GM18858 (cell line): ENCODE data around the gene SCD.
A peak's percentile ranks its signal among the peaks of the same experiment; 100 is the strongest.

Source experiments
- ATAC-seq: cut with Tn5 transposase; IDR thresholded peaks from one replicate; pipeline ENCODE4 v1.9.1; 2021; ENCODE audit not compliant: unreplicated experiment

Gene SCD

GRCh38 chr10:100340948-100341847, 5.8 kb upstream of the SCD start:
- no peak for ATAC-seq

- ATAC-seq, result no peak
Measured at GRCh38 chr10:100341953-100342626, 4.9 kb upstream of the SCD start.

- ATAC-seq, result no peak
Measured at GRCh38 chr10:100342627-100342972, 4.4 kb upstream of the SCD start.

- ATAC-seq, result no peak
Measured at GRCh38 chr10:100344241-100344788, 2.7 kb upstream of the SCD start.

GRCh38 chr10:100345570-100346330, 1.3 kb upstream of the SCD start:
- no peak for ATAC-seq

GRCh38 chr10:100346351-100346764, 675 bp upstream of the SCD start:
- peak; percentile 33 for ATAC-seq

GRCh38 chr10:100347568-100348195, 649 bp downstream of the SCD start:
- ATAC-seq, result no peak

- ATAC-seq, result no peak
Measured at GRCh38 chr10:100348389-100348927, 1.4 kb downstream of the SCD start.

- ATAC-seq, result no peak
Measured at GRCh38 chr10:100349087-100349486, 2.1 kb downstream of the SCD start.

GRCh38 chr10:100349672-100350071, 2.6 kb downstream of the SCD start:
- no peak for ATAC-seq

GRCh38 chr10:100350914-100351485, 4.0 kb downstream of the SCD start:
- ATAC-seq, result no peak

GRCh38 chr10:100353770-100354485, 6.9 kb downstream of the SCD start:
- ATAC-seq, result no peak

- no peak for ATAC-seq
Measured at GRCh38 chr10:100355086-100355485, 8.1 kb downstream of the SCD start.

GRCh38 chr10:100356067-100357017, 9.3 kb downstream of the SCD start:
- no peak for ATAC-seq

- ATAC-seq, result no peak
Measured at GRCh38 chr10:100357059-100357858, 10.2 kb downstream of the SCD start.

GRCh38 chr10:100359030-100359432, 12.0 kb downstream of the SCD start:
- ATAC-seq, result no peak

- no peak for ATAC-seq
Measured at GRCh38 chr10:100359529-100360150, 12.6 kb downstream of the SCD start.
